ENCODE data around the gene IFI6.
A peak's percentile ranks its signal among the peaks of the same experiment; 100 is the strongest.

DNA sequence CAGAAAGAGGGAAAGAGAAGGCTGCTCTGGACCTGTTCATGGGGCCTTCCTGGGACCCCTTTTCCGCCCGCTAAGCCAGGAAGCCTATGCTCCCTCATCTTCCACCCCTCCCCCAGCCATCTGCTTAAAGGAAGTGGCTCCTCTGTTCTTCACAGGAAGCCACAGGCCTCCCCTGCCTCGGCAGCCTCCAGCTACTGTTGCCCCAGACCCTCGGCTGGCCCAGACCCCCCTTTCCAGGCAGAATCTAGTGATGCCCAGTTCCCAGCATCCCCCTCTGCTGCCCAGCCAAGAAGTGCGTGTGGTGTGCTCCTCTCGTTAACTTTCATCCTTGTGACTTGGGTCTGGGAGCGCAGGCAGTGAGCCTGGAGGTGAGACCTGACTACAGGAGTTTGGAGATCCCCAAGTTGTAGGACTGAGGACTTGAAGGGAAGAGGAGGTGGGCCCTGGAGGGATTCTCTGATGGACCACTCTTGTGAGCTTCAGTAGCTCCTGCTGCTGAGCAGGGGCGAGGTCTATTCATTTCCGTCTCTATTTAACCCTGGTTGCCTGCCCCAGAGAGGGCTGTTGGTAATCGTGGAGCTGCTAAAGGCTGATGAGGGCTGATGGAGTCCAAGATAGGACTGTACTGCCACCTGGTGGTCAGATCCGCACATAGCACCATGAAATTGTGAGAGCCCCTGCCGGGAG is 9.1 kb downstream of the IFI6 start:
- TF ChIP-seq, protein P1, sequence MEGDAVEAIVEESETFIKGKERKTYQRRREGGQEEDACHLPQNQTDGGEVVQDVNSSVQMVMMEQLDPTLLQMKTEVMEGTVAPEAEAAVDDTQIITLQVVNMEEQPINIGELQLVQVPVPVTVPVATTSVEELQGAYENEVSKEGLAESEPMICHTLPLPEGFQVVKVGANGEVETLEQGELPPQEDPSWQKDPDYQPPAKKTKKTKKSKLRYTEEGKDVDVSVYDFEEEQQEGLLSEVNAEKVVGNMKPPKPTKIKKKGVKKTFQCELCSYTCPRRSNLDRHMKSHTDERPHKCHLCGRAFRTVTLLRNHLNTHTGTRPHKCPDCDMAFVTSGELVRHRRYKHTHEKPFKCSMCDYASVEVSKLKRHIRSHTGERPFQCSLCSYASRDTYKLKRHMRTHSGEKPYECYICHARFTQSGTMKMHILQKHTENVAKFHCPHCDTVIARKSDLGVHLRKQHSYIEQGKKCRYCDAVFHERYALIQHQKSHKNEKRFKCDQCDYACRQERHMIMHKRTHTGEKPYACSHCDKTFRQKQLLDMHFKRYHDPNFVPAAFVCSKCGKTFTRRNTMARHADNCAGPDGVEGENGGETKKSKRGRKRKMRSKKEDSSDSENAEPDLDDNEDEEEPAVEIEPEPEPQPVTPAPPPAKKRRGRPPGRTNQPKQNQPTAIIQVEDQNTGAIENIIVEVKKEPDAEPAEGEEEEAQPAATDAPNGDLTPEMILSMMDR (IDR thresholded peaks at IDR 0.05), result peak; percentile 70 to 96 (median 87)
- TF ChIP-seq EP300 (IDR thresholded peaks at IDR 0.05), result peak in 1 of 2 donors; percentile 20
- TF ChIP-seq POLR2A (IDR thresholded peaks at IDR 0.05), result no peak
